Endothelial cell of umbilical vein (primary cell): ENCODE measurements around the gene METRNL. TPM values are rescaled to one million over a fixed set of nuclear protein-coding genes. Genes with fewer than 3 reads are reported as not detected.

Experiments used
- BruUV-seq: library from RNA; stranded (reverse); fragments of 400-500 nt; replicated peaks from 2 replicates; lab custom pipeline; 2021; lab: Mats Ljungman, UMichigan
- CTCF ChIA-PET: fragments of 300-600, 350-600 bp; sonication (Branson Sonifier 250); formaldehyde crosslinking; loops from one replicate; lab custom pipeline; 2021; ENCODE audit warnings: antibody characterized with exemption, inconsistent platforms; lab: Charles Lee
- POLR2A ChIA-PET: fragments of 300-600, 350-600 bp; sonication (Branson Sonifier 250); formaldehyde crosslinking; loops from one replicate; lab custom pipeline; 2021; ENCODE audit warnings: antibody characterized with exemption, inconsistent platforms; lab: Charles Lee
- DNase-seq: peaks from one replicate; pipeline ENCODE4 v3.0.0-alpha.2; 2011; ENCODE audit warnings: low read depth, low spot score
- FAIRE-seq: peaks from 2 replicates; lab custom pipeline; 2011; peaks lifted over from hg19 to GRCh38; lab: Jason Lieb, UNC
- H2AFZ ChIP-seq: 2 replicates; pipeline ENCODE4 v1.6.0; 2012; ENCODE audit warnings: low read depth, low read length, control low read depth, inconsistent platforms
- H3K27ac ChIP-seq: 2 replicates; pipeline ENCODE4 v1.5.1; 2011; ENCODE audit warnings: low read depth, mild to moderate bottlenecking, control low read depth, low read length, moderate library complexity; ENCODE audit not compliant: insufficient read depth
- H3K27me3 ChIP-seq, 2 experiments: 2 replicates each; pipeline versions ENCODE4 v1.6.0 to v1.6.1; 2011; ENCODE audit warnings: low read length in 2 of 2, mixed read lengths in 1 of 2; ENCODE audit not compliant: control insufficient read depth in 2 of 2, insufficient read depth in 2 of 2
- H3K36me3 ChIP-seq, 2 experiments: 2 replicates in 1 of 2; 3 replicates in 1 of 2; pipeline ENCODE4 v1.5.1; 2011; ENCODE audit warnings: low read length in 2 of 2, mild to moderate bottlenecking in 1 of 2, moderate library complexity in 1 of 2; ENCODE audit not compliant: control insufficient read depth in 2 of 2, insufficient read depth in 2 of 2; ENCODE audit errors: extremely low read depth in 1 of 2
- H3K4me1 ChIP-seq: 3 replicates; pipeline ENCODE4 v1.5.1; 2011; ENCODE audit warnings: mild to moderate bottlenecking, low read length; ENCODE audit not compliant: control insufficient read depth, insufficient read depth; ENCODE audit errors: extremely low read depth
- H3K4me2 ChIP-seq: 2 replicates; pipeline ENCODE4 v1.6.1; 2011; ENCODE audit warnings: low read length, control low read depth, mixed read lengths; ENCODE audit not compliant: insufficient read depth
- H3K4me3 ChIP-seq, 3 experiments: fragments of 200-600 bp in 1 of 3; sonication (generic), shearing (Covaris generic) in 1 of 3; replicated peaks in 1 of 3; 2 replicates each; pipeline ENCODE4 v1.5.1; 2011 to 2016; ENCODE audit warnings: control low read depth in 3 of 3, low read length in 3 of 3, mild to moderate bottlenecking in 2 of 3, inconsistent platforms in 1 of 3, low read depth in 1 of 3, moderate library complexity in 1 of 3; ENCODE audit not compliant: insufficient read depth in 1 of 3
- H3K79me2 ChIP-seq: 2 replicates; pipeline ENCODE4 v1.6.0; 2012; ENCODE audit warnings: low read length, inconsistent platforms; ENCODE audit not compliant: control insufficient read depth, insufficient read depth
- H3K9ac ChIP-seq: replicated peaks from 2 replicates; pipeline ENCODE3; 2011; ENCODE audit warnings: low read length, control low read depth; ENCODE audit not compliant: insufficient read depth; ENCODE audit errors: extremely low read depth
- H3K9me1 ChIP-seq: replicated peaks from 3 replicates; pipeline ENCODE4 v1.6.0; 2011; ENCODE audit warnings: mild to moderate bottlenecking, low read length; ENCODE audit not compliant: control insufficient read depth, insufficient read depth; ENCODE audit errors: extremely low read depth
- H3K9me3 ChIP-seq: replicated peaks from 2 replicates; pipeline ENCODE4 v1.5.1; 2012; ENCODE audit warnings: low read length, inconsistent platforms; ENCODE audit not compliant: control insufficient read depth, insufficient read depth
- H4K20me1 ChIP-seq: replicated peaks from 2 replicates; pipeline ENCODE3; 2011; ENCODE audit warnings: mild to moderate bottlenecking, low read length; ENCODE audit not compliant: control insufficient read depth, insufficient read depth; ENCODE audit errors: extremely low read depth
- CTCF ChIP-seq, 2 donors: IDR thresholded peaks; 1 replicate in 1 of 2; 2 replicates in 1 of 2; pipeline ENCODE4 v1.5.1; 2011; ENCODE audit warnings: low read length in 2 of 2, mild to moderate bottlenecking in 2 of 2, moderate library complexity in 2 of 2, control low read depth in 1 of 2, inconsistent platforms in 1 of 2, low read depth in 1 of 2; ENCODE audit not compliant: insufficient read depth in 1 of 2; ENCODE audit errors: extremely low read depth in 1 of 2
- EZH2 ChIP-seq: IDR thresholded peaks from 2 replicates; pipeline ENCODE4 v1.6.1; 2012; ENCODE audit warnings: borderline replicate concordance, low read depth, mild to moderate bottlenecking, moderate library complexity, low read length, inconsistent platforms; ENCODE audit not compliant: severe bottlenecking
- FOS ChIP-seq: IDR thresholded peaks from 2 replicates; pipeline ENCODE4 v1.6.1; 2011; ENCODE audit warnings: mild to moderate bottlenecking, low read length, moderate library complexity, borderline replicate concordance; ENCODE audit not compliant: insufficient read depth
- GATA2 ChIP-seq: IDR thresholded peaks from 2 replicates; pipeline ENCODE4 v1.7.0; 2011; ENCODE audit warnings: low read depth, mild to moderate bottlenecking, moderate library complexity, mixed read lengths, low read length; ENCODE audit not compliant: insufficient read length, insufficient read depth
- JUN ChIP-seq: IDR thresholded peaks from 2 replicates; pipeline ENCODE4 v1.6.1; 2011; ENCODE audit warnings: borderline replicate concordance, low read depth; ENCODE audit not compliant: insufficient read length, insufficient read depth
- MAX ChIP-seq: IDR thresholded peaks from 2 replicates; pipeline ENCODE4 v1.6.1; 2011; ENCODE audit not compliant: insufficient read depth, insufficient read length
- MYC ChIP-seq: IDR thresholded peaks from one replicate; pipeline ENCODE4 v1.6.1; 2011; ENCODE audit warnings: mild to moderate bottlenecking, low read depth, low read length
- POLR2A ChIP-seq: IDR thresholded peaks from 2 replicates; pipeline ENCODE4 v1.6.1; 2012; ENCODE audit warnings: low read depth, mild to moderate bottlenecking, control low read depth, low read length
- POLR2AphosphoS5 ChIP-seq: IDR thresholded peaks from 2 replicates; pipeline ENCODE4 v1.6.1; 2012; ENCODE audit warnings: low read depth, mild to moderate bottlenecking, control low read depth, low read length, moderate library complexity; ENCODE audit not compliant: insufficient read depth
- dilution Hi-C: fragments of 300-500 bp; cut with MboI; formaldehyde crosslinking; loops from one replicate; pipeline ENCODE4 v1.15.0; 2019; ENCODE audit warnings: low sequenced_read_pairs; ENCODE audit not compliant: extremely low pct_ligation_motif_present
- intact Hi-C: fragments of 100-400 bp; cut with micrococcal nuclease; formaldehyde crosslinking; loops from one replicate; pipeline ENCODE4 v1.10.0; 2022
- polyA plus RNA-seq, 4 experiments: library from polyadenylated mRNA; depleted of rRNA in 3 of 4; stranded (reverse) in 3 of 4; unstranded in 1 of 4; fragments of >200 nt; gene quantifications; 2 replicates each; pipeline versions ENCODE4 v1.2.1 to v1.2.3, GENCODE V29; 2011 to 2012; ENCODE audit warnings: missing spikeins in 1 of 4
- total RNA-seq: library from RNA; stranded (reverse); gene quantifications from 2 replicates; pipeline ENCODE4 v1.2.3, GENCODE V29; 2021

Gene METRNL
- total and polyA plus RNA-seq, 2 donors (not counting 3 experiments of a cell fraction or from before 2014, with no cell fraction given), result 29.5 to 54.4 TPM

GRCh38 chr17:83083368-83084201, 4.2 kb downstream of the METRNL start:
- BruUV-seq, result no TSS peak
- H3K36me3 ChIP-seq, result peaks cover 0 to 20% of the 10 kb centered on the region in 2 experiments

More at GRCh38 chr17:83083368-83084201, 4.2 kb downstream of the METRNL start:
- no peak overlapping the region for H2AFZ ChIP-seq
- H3K9me1 ChIP-seq, result no peaks in the 10 kb centered on the region
- no peaks in the 10 kb centered on the region for H3K9me3 ChIP-seq
- FAIRE-seq, result peak; percentile 67
- ChIA-PET POLR2A (no interaction called here), CTCF (interaction anchor here (0.8 to 1.1 kb wide), 4 partner anchors 35 to 120 kb away, joined by 3 read pairs; no protein-coding TSS in a partner anchor)
- no peak overlapping the region for H3K27ac ChIP-seq
- intact Hi-C loops (loop anchor here (5.0 kb wide), 1 partner anchor 121 kb away; no protein-coding TSS in a partner anchor), dilution Hi-C loops (no loop called here)
- H3K4me3 ChIP-seq, result no peak overlapping the region
- H3K4me1 ChIP-seq, result peaks cover 19% of the 10 kb centered on the region
- no peak overlapping the region for H3K4me2 ChIP-seq
- no peak for TF ChIP-seq EZH2
- peak; percentile 68 for TF ChIP-seq FOS
- TF ChIP-seq GATA2, result no peak
- TF ChIP-seq MAX, result no peak
- TF ChIP-seq JUN, result peak; percentile 19
- no peak for TF ChIP-seq POLR2AphosphoS5
- no peak for TF ChIP-seq CTCF (IDR thresholded peaks at IDR 0.05; ENCODE audit: extremely low read depth in 1 of 2, insufficient read depth in 1 of 2, low read depth in 1 of 2, low read length in 2 of 2)
- no peak for TF ChIP-seq POLR2A
- no peak for TF ChIP-seq MYC
- no peaks in the 10 kb centered on the region for H3K27me3 ChIP-seq
- H3K79me2 ChIP-seq, result peaks cover 53% of the 10 kb centered on the region
- no peak overlapping the region for H3K9ac ChIP-seq
- no peaks in the 10 kb centered on the region for H4K20me1 ChIP-seq
- peak; percentile 51 for DNase-seq
